Effector memory CD4-positive, alpha-beta T cell (primary cell): Measurements from ENCODE around the gene IFNA10.
"Not testable (repeated sequence)": the region's sequence is repeated elsewhere in the genome, so short reads cannot be mapped to it uniquely, and the experiment has no call there.

ENCODE experiments used
- DNase-seq, 3 donors: peaks; one replicate each; pipeline ENCODE4 v3.0.0-alpha.2; 2020
- H3K27ac ChIP-seq: 2 replicates; pipeline ENCODE4 v1.7.0; 2013; ENCODE audit warnings: mild to moderate bottlenecking, low read length, moderate library complexity; ENCODE audit not compliant: insufficient read depth, poor library complexity, severe bottlenecking
- H3K27me3 ChIP-seq: replicated peaks from 2 replicates; pipeline ENCODE4 v1.7.0; 2013; ENCODE audit warnings: mild to moderate bottlenecking, low read length; ENCODE audit not compliant: insufficient read depth, control insufficient read depth, poor library complexity, severe bottlenecking
- H3K36me3 ChIP-seq: 2 replicates; pipeline ENCODE4 v1.7.0; 2013; ENCODE audit warnings: mild to moderate bottlenecking, low read length, moderate library complexity; ENCODE audit not compliant: control insufficient read depth, insufficient read depth
- H3K4me1 ChIP-seq: 2 replicates; pipeline ENCODE4 v1.7.0; 2013; ENCODE audit warnings: low read length, mild to moderate bottlenecking; ENCODE audit not compliant: control insufficient read depth, insufficient read depth, poor library complexity, severe bottlenecking
- H3K4me3 ChIP-seq: 2 replicates; pipeline ENCODE4 v1.7.0; 2013; ENCODE audit warnings: low read length, low read depth, mild to moderate bottlenecking; ENCODE audit not compliant: insufficient read depth, poor library complexity, severe bottlenecking
- H3K9me3 ChIP-seq: 2 replicates; pipeline ENCODE4 v1.7.0; 2013; ENCODE audit warnings: mild to moderate bottlenecking, low read length, moderate library complexity; ENCODE audit not compliant: control insufficient read depth
- total RNA-seq, 3 donors: gene quantifications; one replicate each; lab custom pipeline; 2026; lab: John Stamatoyannopoulos, UW

The IFNA10 gene
- total RNA-seq = 0 reads per million in 3 donors

- not testable (repeated sequence) for DNase-seq, H3K9me3 ChIP-seq, H3K27me3 ChIP-seq, H3K4me3 ChIP-seq, H3K27ac ChIP-seq, H3K36me3 ChIP-seq, H3K4me1 ChIP-seq
Observed at GRCh38 chr9:21207043-21207442, at the start of gene IFNA10. TSS of gene IFNA10 (minus strand) at chr9:21207143. CDS start at chr9:21207097, 46 bp downstream.

- Histone ChIP-seq H3K9me3 (no peaks in the 10 kb centered on the region), H3K4me3 (no peak overlapping the region), H3K27ac (no peak overlapping the region), H3K36me3 (no peaks in the 10 kb centered on the region), H3K27me3 (no peaks in the 10 kb centered on the region), H3K4me1 (peaks cover 2% of the 10 kb centered on the region)
- no peak for DNase-seq
Observed at GRCh38 chr9:21255538-21256212, 48.7 kb upstream of the IFNA10 start.

- Histone ChIP-seq H3K9me3 (no peaks in the 10 kb centered on the region), H3K36me3 (no peaks in the 10 kb centered on the region), H3K4me1 (peaks cover 2% of the 10 kb centered on the region), H3K4me3 (no peak overlapping the region), H3K27me3 (no peaks in the 10 kb centered on the region), H3K27ac (no peak overlapping the region)
- DNase-seq = no peak
Observed at GRCh38 chr9:21252721-21253547, 46.0 kb upstream of the IFNA10 start.

GRCh38 chr9:21251638-21252037 lies 44.7 kb upstream of the IFNA10 start:
- Histone ChIP-seq H3K9me3 (no peaks in the 10 kb centered on the region), H3K4me3 (no peak overlapping the region), H3K36me3 (no peaks in the 10 kb centered on the region), H3K27me3 (no peaks in the 10 kb centered on the region), H3K4me1 (peaks cover 2% of the 10 kb centered on the region), H3K27ac (no peak overlapping the region)
- no peak for DNase-seq

- H3K4me3 ChIP-seq = no peak overlapping the region
- no peaks in the 10 kb centered on the region for H3K27me3 ChIP-seq
- no peak overlapping the region for H3K27ac ChIP-seq
- H3K9me3 ChIP-seq = no peaks in the 10 kb centered on the region
- peaks cover 2% of the 10 kb centered on the region for H3K4me1 ChIP-seq
- no peak for DNase-seq
- no peaks in the 10 kb centered on the region for H3K36me3 ChIP-seq
Observed at GRCh38 chr9:21251190-21251589, 44.2 kb upstream of the IFNA10 start.

GRCh38 chr9:21244836-21245235 lies 37.9 kb upstream of the IFNA10 start:
- H3K4me1 ChIP-seq = no peaks in the 10 kb centered on the region
- H3K9me3 ChIP-seq = no peaks in the 10 kb centered on the region
- H3K27me3 ChIP-seq = no peaks in the 10 kb centered on the region
- no peak overlapping the region for H3K4me3 ChIP-seq
- no peaks in the 10 kb centered on the region for H3K36me3 ChIP-seq
- no peak for DNase-seq
- H3K27ac ChIP-seq = no peak overlapping the region

GRCh38 chr9:21239911-21240310 lies 33.0 kb upstream of the IFNA10 start, which contains the start of gene IFNA14:
TSS of gene IFNA14 (minus strand) at chr9:21240005. CDS start at chr9:21239935, 70 bp downstream.
- Histone ChIP-seq H3K27me3 (no peaks in the 10 kb centered on the region), H3K9me3 (no peaks in the 10 kb centered on the region), H3K4me1 (no peaks in the 10 kb centered on the region), H3K36me3 (no peaks in the 10 kb centered on the region), H3K27ac (no peak within 1 kb of the TSS), H3K4me3 (no peak within 1 kb of the TSS)
- DNase-seq = no peak

- not testable (repeated sequence) for DNase-seq, H3K36me3 ChIP-seq, H3K27me3 ChIP-seq, H3K27ac ChIP-seq, H3K4me3 ChIP-seq, H3K4me1 ChIP-seq, H3K9me3 ChIP-seq
Observed at GRCh38 chr9:21236360-21236714, 29.4 kb upstream of the IFNA10 start.

GRCh38 chr9:21235468-21236359 lies 28.8 kb upstream of the IFNA10 start:
- not testable (repeated sequence) for H3K27me3 ChIP-seq, H3K4me3 ChIP-seq, DNase-seq, H3K9me3 ChIP-seq, H3K27ac ChIP-seq, H3K36me3 ChIP-seq, H3K4me1 ChIP-seq
